Upper lobe of left lung (tissue), 6 donors: ENCODE data around the gene TUFM. TPM values are rescaled to one million over a fixed set of nuclear protein-coding genes. Genes with fewer than 3 reads are reported as not detected.

Experiments
- ATAC-seq, 2 donors: fragments of 200-7000 bp; cut with Tn5 transposase; one replicate each; pipeline ENCODE4 v1.9.1; 2022; ENCODE audit warnings: mild to moderate bottlenecking in 2 of 2, moderate library complexity in 2 of 2; ENCODE audit not compliant: low FRiP score in 2 of 2
- DNase-seq, 2 donors: peaks; one replicate each; pipeline ENCODE4 v3.0.0-alpha.2; 2019 to 2020
- H3K27ac ChIP-seq, 4 donors: fragments of 200-600 bp; sonication (generic); one replicate each; pipeline ENCODE4 v1.5.1; 2016 to 2019
- H3K27me3 ChIP-seq, 4 donors: fragments of 200-600 bp; sonication (generic); one replicate each; pipeline ENCODE4 v1.5.1; 2017 to 2019
- H3K36me3 ChIP-seq, 4 donors: fragments of 200-600 bp; sonication (generic); one replicate each; pipeline ENCODE4 v1.5.1; 2016 to 2019
- H3K4me1 ChIP-seq, 4 donors: fragments of 200-600 bp; sonication (generic); one replicate each; pipeline ENCODE4 v1.5.1; 2018 to 2019
- H3K4me3 ChIP-seq, 4 donors: fragments of 200-600 bp; sonication (generic); one replicate each; pipeline ENCODE4 v1.5.1; 2017 to 2019; ENCODE audit warnings: mild to moderate bottlenecking in 2 of 4, moderate library complexity in 1 of 4
- H3K9me3 ChIP-seq, 4 donors: fragments of 200-600 bp; sonication (generic); one replicate each; pipeline ENCODE4 v1.5.1; 2018 to 2019
- CTCF ChIP-seq, 6 experiments: fragments of 450-650 bp in 4 of 6; fragments of 200-600 bp in 2 of 6; sonication (generic) in 2 of 6; IDR thresholded peaks; one replicate each; pipeline ENCODE4 v1.5.1; 2016 to 2019; ENCODE audit warnings: antibody characterized with exemption in 6 of 6
- EP300 ChIP-seq, 4 donors: sonication (generic); formaldehyde crosslinking; IDR thresholded peaks; one replicate each; pipeline ENCODE4 v1.5.1; 2017; ENCODE audit warnings: antibody characterized with exemption in 4 of 4, control low read depth in 2 of 4
- POLR2A ChIP-seq, 4 donors: fragments of 450-650 bp; IDR thresholded peaks; one replicate each; pipeline ENCODE4 v1.5.1; 2016 to 2017; ENCODE audit warnings: antibody characterized with exemption in 4 of 4, mild to moderate bottlenecking in 2 of 4
- POLR2AphosphoS5 ChIP-seq, 2 donors: sonication (generic); formaldehyde crosslinking; IDR thresholded peaks; one replicate each; pipeline ENCODE4 v1.5.1; 2017; ENCODE audit warnings: antibody characterized with exemption in 2 of 2
- WGBS, 2 donors: methylation state at CpG; one replicate each; pipeline ENCODE4 v1.1.5; 2017 to 2018; 5-methylcytosine and 5-hydroxymethylcytosine counted together
- total RNA-seq, 6 donors: library from RNA; depleted of rRNA in 4 of 6; stranded (reverse); fragments of >200 nt in 4 of 6; gene quantifications; one replicate each; pipeline versions ENCODE4 v1.1.0 to v1.2.1, GENCODE V29; 2016 to 2021
- donor health status: DM: no; HTN: no; CAD: no; lungs with moderate emphysema.
- donor health status: DM: no; HTN: yes; CAD: no; lungs with severe emphysema.

Gene TUFM
- total RNA-seq, 6 donors from 2014 or later, result 87.7 to 143 (median 118) TPM

DNA sequence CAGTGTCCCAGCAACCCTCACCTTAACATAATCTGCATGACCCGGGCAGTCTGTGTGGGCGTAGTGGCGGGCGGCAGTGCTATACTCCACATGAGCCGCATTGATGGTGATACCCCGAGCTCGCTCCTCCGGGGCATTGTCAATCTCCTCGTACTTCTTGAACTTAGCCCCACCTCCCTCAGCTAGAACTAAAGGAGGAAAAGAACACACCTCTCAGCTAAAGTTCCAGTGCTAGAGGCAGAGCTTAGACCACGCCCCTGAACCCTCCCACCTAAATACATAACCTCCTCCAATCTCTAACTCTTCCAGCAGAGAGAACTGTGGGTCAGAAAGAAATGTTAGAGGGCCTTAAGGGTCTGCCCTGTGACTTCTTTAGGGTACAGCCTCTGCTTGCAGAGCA lies 855 bp downstream of the TUFM start:
- TF ChIP-seq CTCF (IDR thresholded peaks at IDR 0.05) (no peak), POLR2AphosphoS5 (IDR thresholded peaks at IDR 0.05) (no peak), EP300 (IDR thresholded peaks at IDR 0.05) (no peak), POLR2A (IDR thresholded peaks at IDR 0.05) (no peak)
- peak overlapping the region; percentile 64 to 98 (median 80) for H3K4me3 ChIP-seq
- H3K36me3 ChIP-seq, result peaks cover 8 to 46% (median 37%) of the 10 kb centered on the region in 4 donors
- peak in 1 of 2 donors; percentile 70 for DNase-seq
- WGBS, 2 donors, result 61 to 66% methylated on average over 10 of the region's 10 CpGs
- no peaks in the 10 kb centered on the region for H3K9me3 ChIP-seq
- ATAC-seq, result peak in 1 of 2 donors; percentile 54
- H3K27me3 ChIP-seq, result no peaks in the 10 kb centered on the region
- H3K27ac ChIP-seq, result peak overlapping the region in 3 of 4 donors; percentile 65 to 93 (median 89)
- H3K4me1 ChIP-seq, result peaks cover 19 to 26% (median 21%) of the 10 kb centered on the region in 4 donors

DNA sequence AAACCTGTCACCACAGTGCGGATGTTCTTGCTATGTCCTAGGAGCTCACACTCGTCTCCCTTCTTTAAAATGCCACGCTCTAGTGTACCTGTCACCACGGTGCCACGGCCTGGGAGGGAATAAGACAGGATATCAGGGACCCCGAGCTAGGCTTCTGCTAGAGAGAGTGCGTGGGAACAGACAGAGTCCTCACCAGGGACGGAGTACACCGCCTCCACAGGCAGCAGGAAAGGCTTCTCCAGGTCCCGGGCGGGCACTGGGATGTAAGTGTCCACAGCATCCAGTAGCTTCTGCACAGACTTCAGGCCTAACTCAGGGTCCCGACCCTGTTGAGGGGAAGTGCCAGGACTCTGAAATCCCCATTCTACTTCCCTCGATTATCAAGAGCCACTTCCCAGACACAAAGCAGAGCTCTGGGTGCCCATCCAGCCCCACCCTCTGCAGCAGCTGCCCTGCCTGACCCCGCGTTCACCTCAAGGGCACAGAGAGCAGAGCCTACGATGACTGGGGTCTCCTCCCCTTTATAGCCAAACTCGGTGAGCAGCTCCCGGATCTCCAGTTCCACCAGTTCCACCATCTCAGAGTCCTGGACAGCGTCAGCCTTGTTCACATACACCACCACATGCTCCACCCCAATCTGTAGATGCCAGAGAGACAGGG lies 1.8 kb downstream of the TUFM start:
- ATAC-seq, result no peak
- H3K4me1 ChIP-seq, result peaks cover 19 to 26% (median 21%) of the 10 kb centered on the region in 4 donors
- H3K27ac ChIP-seq, result no peak overlapping the region
- H3K36me3 ChIP-seq, result peaks cover 8 to 46% (median 37%) of the 10 kb centered on the region in 4 donors
- WGBS, 2 donors, result 89 to 92% methylated on average over 16 to 19 of the region's 19 CpGs
- no peak for TF ChIP-seq CTCF (IDR thresholded peaks at IDR 0.05)
- no peaks in the 10 kb centered on the region for H3K27me3 ChIP-seq
- DNase-seq, result no peak
- no peaks in the 10 kb centered on the region for H3K9me3 ChIP-seq
- no peak overlapping the region for H3K4me3 ChIP-seq

DNA sequence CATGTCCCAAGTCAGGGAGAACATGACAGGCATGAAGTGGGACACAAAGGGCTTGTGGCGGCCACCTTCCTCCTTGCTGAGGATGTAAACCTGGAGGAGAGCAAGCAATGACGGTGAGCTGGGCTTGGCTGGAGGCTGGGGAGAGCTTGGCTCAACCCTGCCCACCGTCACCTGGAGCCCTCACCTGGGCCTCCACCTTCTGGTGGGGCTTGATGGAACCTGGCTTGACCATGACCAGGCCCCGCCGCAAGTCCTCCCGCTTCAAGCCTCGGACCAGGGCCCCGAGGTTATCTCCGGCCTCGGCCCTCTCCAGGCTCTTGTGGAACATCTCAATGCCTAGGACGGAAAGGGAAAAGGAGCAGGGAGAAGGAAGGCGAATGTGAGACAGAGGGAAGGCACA lies 2.4 kb downstream of the TUFM start:
- H3K4me3 ChIP-seq, result no peak overlapping the region
- H3K36me3 ChIP-seq, result peaks cover 8 to 52% (median 37%) of the 10 kb centered on the region in 4 donors
- 91 to 95% methylated on average over 12 of the region's 12 CpGs for WGBS, 2 donors
- H3K27me3 ChIP-seq, result no peaks in the 10 kb centered on the region
- DNase-seq (no peak), ATAC-seq (no peak)
- no peak overlapping the region for H3K27ac ChIP-seq
- no peaks in the 10 kb centered on the region for H3K9me3 ChIP-seq
- peaks cover 19 to 26% (median 21%) of the 10 kb centered on the region in 4 donors for H3K4me1 ChIP-seq
- TF ChIP-seq CTCF (IDR thresholded peaks at IDR 0.05) (no peak), POLR2AphosphoS5 (IDR thresholded peaks at IDR 0.05) (no peak), EP300 (IDR thresholded peaks at IDR 0.05) (no peak), POLR2A (IDR thresholded peaks at IDR 0.05) (no peak)

DNA sequence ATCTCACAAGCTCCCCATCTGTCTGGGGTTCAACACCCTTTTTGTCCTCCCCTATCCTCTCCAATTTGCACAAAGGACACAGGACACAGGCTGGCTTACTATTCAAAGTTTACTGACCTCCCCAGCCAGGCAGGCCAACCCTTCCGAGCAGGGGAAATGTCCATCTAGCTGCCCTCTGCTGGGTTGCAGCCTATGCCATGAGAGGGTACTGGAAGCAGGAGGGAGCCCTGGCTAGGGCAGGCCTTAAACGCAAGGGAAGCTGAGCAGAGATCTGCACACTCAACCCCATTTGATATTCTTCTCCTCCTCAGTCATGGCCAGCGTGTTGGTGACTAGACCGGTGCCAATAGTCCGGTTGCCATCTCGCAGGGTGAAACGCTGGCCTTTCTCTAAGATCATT lies 3.5 kb downstream of the TUFM start:
- peaks cover 19 to 26% (median 21%) of the 10 kb centered on the region in 4 donors for H3K4me1 ChIP-seq
- H3K27ac ChIP-seq, result no peak overlapping the region
- no peak for TF ChIP-seq CTCF (IDR thresholded peaks at IDR 0.05)
- TF ChIP-seq POLR2A (IDR thresholded peaks at IDR 0.05), result no peak
- TF ChIP-seq EP300 (IDR thresholded peaks at IDR 0.05), result no peak
- no peak for TF ChIP-seq POLR2AphosphoS5 (IDR thresholded peaks at IDR 0.05)
- H3K36me3 ChIP-seq, result peaks cover 8 to 58% (median 41%) of the 10 kb centered on the region in 4 donors
- no peaks in the 10 kb centered on the region for H3K27me3 ChIP-seq
- H3K9me3 ChIP-seq, result no peaks in the 10 kb centered on the region
- ATAC-seq (no peak), DNase-seq (no peak)
- WGBS, 2 donors, result 98 to 100% methylated on average over 5 to 7 of the region's 7 CpGs
- no peak overlapping the region for H3K4me3 ChIP-seq

- no peaks in the 10 kb centered on the region for H3K9me3 ChIP-seq
- no peaks in the 10 kb centered on the region for H3K27me3 ChIP-seq
- no peak for ATAC-seq
- no peak overlapping the region for H3K27ac ChIP-seq
- H3K36me3 ChIP-seq, result peaks cover 24 to 84% (median 67%) of the 10 kb centered on the region in 4 donors
- H3K4me1 ChIP-seq, result peaks cover 3 to 6% (median 4%) of the 10 kb centered on the region in 4 donors
- no peak for TF ChIP-seq POLR2A (IDR thresholded peaks at IDR 0.05)
- no peak for TF ChIP-seq CTCF (IDR thresholded peaks at IDR 0.05)
- no peak for TF ChIP-seq POLR2AphosphoS5 (IDR thresholded peaks at IDR 0.05)
- no peak for TF ChIP-seq EP300 (IDR thresholded peaks at IDR 0.05)
- no peak overlapping the region for H3K4me3 ChIP-seq
- DNase-seq, result no peak
- WGBS, 2 donors, result 38 to 59% methylated on average over 1 of the region's 1 CpG
These were observed 6.2 kb downstream of the TUFM start for GRCh38 chr16:28839899-28840298.
